GM13977 (cell line): Measurements from ENCODE around the gene SRR.

ENCODE experiments used
- DNase-seq: peaks from one replicate; pipeline ENCODE4 v3.0.0; 2012; ENCODE audit warnings: low spot score
- in situ Hi-C: fragments of 300-500 bp; cut with MboI; formaldehyde crosslinking; loops from one replicate; pipeline ENCODE4 v1.12.0; 2022; ENCODE audit warnings: low sequenced_read_pairs, low pct_unique_long_range_greater_than_20kb, mixed read lengths, inconsistent platforms; ENCODE audit not compliant: unreplicated experiment
- TF ChIP-seq, protein P1 (sequence below): IDR thresholded peaks from 2 replicates; pipeline ENCODE4 v1.5.1; 2012; ENCODE audit warnings: mild to moderate bottlenecking, control low read depth; ENCODE audit not compliant: insufficient read depth; ENCODE audit errors: extremely low read depth, missing control alignments

SRR gene

DNA sequence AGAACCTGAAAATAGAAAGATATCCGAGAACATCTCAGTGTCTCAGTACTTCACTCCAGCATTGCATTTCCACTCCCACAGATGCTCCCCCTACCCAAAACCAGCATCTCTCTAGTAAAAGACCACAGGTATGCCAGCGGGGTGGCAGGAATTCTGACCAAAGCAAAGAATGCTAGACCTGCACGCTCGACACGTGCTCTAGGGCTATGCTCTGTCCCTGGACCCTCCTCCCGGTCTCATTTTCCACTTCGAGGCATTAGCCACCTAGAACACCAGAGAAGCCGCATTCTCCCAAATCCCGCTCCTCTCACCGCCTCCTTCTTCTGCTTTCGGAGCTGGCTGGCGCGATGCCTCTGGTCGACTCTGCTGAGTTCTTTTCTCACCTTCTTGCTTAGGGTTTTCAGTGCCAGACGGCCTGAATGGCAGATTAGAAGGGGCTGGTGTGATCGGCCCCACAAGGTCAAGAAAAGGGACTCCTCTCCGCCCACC lies 32.0 kb downstream of the SRR start:
- DNase-seq = no peak
- TF ChIP-seq, protein P1, sequence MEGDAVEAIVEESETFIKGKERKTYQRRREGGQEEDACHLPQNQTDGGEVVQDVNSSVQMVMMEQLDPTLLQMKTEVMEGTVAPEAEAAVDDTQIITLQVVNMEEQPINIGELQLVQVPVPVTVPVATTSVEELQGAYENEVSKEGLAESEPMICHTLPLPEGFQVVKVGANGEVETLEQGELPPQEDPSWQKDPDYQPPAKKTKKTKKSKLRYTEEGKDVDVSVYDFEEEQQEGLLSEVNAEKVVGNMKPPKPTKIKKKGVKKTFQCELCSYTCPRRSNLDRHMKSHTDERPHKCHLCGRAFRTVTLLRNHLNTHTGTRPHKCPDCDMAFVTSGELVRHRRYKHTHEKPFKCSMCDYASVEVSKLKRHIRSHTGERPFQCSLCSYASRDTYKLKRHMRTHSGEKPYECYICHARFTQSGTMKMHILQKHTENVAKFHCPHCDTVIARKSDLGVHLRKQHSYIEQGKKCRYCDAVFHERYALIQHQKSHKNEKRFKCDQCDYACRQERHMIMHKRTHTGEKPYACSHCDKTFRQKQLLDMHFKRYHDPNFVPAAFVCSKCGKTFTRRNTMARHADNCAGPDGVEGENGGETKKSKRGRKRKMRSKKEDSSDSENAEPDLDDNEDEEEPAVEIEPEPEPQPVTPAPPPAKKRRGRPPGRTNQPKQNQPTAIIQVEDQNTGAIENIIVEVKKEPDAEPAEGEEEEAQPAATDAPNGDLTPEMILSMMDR = no peak
- in situ Hi-C loops = no loop called here

DNA sequence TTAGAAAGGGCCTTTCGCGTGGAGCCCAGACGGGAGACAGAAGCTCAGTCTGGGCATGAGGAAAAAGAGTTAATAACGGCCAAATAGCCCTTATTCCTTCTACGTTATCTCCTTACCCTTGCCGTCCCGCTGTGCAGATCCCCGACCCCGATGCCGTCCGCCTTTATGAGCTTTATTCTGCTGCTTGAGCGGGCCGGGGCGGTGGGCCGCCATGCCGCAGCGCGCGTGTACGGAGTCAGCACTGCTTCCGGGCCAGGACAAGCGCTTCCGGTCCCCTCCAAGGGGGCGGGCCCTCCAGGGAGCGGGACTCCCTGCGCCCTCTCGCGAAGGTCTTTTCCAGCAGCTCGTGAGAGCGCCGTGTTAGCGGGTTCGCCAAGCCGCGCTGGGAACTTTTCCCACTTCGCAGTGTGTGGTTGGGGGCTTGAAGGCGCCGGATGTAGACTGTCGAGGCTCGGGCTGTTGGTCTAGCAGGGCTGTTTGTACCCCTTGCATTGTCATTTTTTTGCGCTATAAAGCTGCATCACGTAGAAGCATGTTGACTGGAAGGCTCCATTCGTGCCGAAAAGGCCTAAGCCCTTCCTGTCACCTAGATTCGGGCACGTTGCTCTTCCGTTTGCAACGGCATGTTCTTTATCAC lies 32.6 kb downstream of the SRR start, which contains the start of gene TSR1:
TSS of gene TSR1 (minus strand) at position 243 of the 637 bp plus-strand sequence. CDS start at position 213, 30 bp downstream.
- TF ChIP-seq, protein P1 = peak; percentile 53
- in situ Hi-C loops = no loop called here

DNA sequence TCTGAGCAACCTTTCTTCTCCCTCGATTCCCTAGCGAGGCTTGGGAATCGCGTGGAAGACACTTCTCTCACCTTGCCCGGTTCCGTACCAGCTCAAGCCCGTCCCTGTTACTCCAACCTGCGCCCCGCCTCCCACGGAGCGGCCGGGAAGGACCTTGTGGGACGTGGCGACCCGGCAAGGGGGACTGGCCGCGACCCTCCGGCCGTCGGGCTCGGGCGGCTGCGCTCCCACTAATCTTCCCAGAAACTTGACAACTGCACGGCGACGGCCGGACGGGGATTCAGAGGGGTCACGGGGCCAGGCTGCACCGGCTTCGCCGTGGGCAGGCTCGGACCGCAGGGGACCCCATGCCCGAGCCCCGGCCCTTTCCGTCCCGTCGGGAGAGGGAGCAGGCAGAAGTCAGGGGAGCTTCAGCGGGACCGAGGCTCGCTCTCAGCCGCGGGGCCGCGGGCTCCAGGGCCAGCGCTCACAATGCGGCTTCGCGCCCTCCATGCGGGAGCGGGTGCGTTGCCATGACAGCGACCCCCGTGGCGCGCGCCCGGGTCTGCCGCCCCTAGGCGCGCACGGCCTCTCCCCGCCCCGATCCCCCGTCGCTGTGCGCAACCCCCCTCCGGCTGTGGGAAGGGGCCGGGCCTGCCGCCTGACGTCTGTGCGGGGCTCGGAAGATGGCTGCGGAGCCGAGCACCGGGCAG lies 33.2 kb downstream of the SRR start, which contains the start of gene SGSM2:
TSS of gene SGSM2 (plus strand) at position 650 of the 692 bp plus-strand sequence. CDS start 188 bp downstream, outside the sequence.
- in situ Hi-C loops = no loop called here
- peak; percentile 95 for DNase-seq
- TF ChIP-seq, protein P1 = no peak

More for the DNA sequence above, 32.6 kb downstream of the SRR start, which contains the start of gene TSR1:
- DNase-seq = peak; percentile 98

DNA sequence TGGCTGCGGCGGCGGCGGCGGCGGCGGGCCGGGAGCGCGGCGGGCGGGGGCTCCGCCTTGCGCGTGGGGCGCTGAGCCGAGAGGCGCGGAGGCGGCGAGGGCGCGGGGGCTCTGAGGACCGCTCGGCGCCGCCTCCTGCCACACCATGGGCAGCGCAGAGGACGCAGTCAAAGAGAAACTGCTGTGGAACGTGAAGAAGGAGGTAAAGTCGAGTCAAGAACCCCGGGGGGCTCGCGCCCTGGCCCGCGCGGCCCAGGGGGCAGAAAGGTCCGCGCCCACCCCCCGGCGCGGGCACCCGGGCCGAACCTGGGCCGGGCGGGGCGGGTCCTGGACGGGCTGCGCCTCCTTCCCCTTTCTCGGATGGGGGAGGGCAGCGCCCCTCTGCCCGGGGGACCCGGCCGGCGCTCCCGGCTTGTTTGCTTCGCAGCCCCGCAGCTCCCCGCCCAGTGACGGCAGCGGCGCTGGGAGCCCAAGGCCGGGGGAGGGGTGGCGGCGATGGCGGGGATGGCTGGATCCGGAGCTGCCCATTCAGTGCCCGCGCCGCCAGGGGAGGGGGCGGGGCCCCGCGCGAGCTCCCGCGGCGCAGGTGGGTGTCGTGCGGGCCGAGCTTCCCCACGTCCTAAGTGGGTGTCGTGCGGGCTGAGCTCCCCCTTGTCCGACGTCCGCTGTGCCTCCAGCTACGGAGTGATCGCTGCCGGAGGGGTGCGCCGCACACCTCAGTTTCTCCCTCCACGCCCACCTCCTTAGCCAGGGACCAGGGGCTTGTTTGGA lies 34.0 kb downstream of the SRR start:
- TF ChIP-seq, protein P1 = no peak
- peak; percentile 82 for DNase-seq
- in situ Hi-C loops = no loop called here

DNA sequence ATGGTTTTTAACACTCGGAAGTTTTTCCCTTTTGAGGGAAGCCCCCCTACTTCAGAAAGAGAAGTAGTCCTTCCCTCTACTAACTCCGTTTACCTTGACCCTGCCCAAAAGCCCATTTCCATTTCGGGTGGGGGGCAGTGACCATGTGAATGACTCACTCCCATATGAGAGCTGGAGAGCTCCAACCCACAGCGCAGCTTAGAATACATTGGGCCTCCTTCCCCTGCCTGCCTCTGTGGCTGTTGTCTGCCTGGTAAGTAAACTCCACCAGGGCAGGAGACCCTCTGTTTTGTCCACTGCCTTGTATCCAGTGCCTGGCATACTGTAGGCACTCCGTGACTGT lies 34.5 kb downstream of the SRR start:
- DNase-seq = no peak
- TF ChIP-seq, protein P1 = no peak
- in situ Hi-C loops = no loop called here

DNA sequence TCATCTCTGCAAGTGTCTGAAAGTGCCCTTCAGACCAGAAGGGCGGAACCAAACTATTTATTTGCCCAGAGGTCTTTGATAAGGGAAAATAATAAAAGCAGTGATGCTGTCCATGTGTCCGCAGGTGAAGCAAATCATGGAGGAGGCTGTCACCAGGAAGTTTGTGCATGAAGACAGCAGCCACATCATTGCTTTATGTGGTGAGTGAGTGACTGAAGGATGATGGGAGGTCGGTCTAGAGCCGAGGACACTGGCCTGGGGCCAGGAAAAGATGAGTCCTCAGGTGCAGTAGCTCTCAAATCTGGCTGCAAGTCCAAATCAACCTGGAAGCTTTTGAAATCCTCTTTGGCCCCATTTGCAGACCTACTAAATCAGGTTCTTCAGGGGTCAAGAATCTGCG lies 39.7 kb downstream of the SRR start:
- in situ Hi-C loops = no loop called here
- TF ChIP-seq, protein P1 = no peak
- DNase-seq = no peak
